ENCODE measurements around the gene SMIM5. TPM values are rescaled to one million over a fixed set of nuclear protein-coding genes. Genes with fewer than 3 reads are reported as not detected.

The SMIM5 gene
- total RNA-seq, 6 donors from 2014 or later: 1.9 to 7.3 (median 3.3) TPM

DNA sequence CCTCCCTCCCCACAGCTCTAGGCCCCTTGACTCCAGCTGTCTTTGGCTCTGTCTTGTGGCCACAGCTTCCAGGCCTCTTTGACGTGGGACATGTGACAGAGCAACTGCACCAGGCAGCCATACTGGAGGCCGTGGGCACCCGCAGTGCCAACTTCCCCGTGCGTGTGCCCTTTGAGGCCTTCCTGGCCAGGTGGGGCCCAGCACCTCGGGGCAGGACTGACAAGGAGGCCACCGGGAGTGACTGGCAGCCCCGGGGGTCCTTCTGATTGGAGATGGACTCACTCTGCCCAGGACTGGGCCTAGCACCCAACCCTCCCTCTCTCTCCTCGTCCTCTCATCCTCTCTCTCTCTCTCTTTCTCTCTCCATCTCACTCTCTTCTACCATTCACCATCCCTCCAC lies 30.1 kb upstream of the SMIM5 start:
- WGBS, 2 donors: 72 to 88% methylated on average over 8 to 9 of the region's 9 CpGs
- no peak overlapping the region for H3K4me3 ChIP-seq
- ATAC-seq (ENCODE audit: low FRiP score in 2 of 2) (no peak), DNase-seq (no peak)
- H3K36me3 ChIP-seq: peaks cover 0 to 11% (median 0%) of the 10 kb centered on the region in 4 donors
- no peak for TF ChIP-seq POLR2A (IDR thresholded peaks at IDR 0.05)
- TF ChIP-seq, protein P1, sequence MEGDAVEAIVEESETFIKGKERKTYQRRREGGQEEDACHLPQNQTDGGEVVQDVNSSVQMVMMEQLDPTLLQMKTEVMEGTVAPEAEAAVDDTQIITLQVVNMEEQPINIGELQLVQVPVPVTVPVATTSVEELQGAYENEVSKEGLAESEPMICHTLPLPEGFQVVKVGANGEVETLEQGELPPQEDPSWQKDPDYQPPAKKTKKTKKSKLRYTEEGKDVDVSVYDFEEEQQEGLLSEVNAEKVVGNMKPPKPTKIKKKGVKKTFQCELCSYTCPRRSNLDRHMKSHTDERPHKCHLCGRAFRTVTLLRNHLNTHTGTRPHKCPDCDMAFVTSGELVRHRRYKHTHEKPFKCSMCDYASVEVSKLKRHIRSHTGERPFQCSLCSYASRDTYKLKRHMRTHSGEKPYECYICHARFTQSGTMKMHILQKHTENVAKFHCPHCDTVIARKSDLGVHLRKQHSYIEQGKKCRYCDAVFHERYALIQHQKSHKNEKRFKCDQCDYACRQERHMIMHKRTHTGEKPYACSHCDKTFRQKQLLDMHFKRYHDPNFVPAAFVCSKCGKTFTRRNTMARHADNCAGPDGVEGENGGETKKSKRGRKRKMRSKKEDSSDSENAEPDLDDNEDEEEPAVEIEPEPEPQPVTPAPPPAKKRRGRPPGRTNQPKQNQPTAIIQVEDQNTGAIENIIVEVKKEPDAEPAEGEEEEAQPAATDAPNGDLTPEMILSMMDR (IDR thresholded peaks at IDR 0.05): no peak
- no peak for TF ChIP-seq EP300 (IDR thresholded peaks at IDR 0.05)
- TF ChIP-seq POLR2AphosphoS5 (IDR thresholded peaks at IDR 0.05): no peak
- no peaks in the 10 kb centered on the region for H3K9me3 ChIP-seq
- peaks cover 0 to 13% (median 0%) of the 10 kb centered on the region in 4 donors for H3K4me1 ChIP-seq
- H3K27me3 ChIP-seq: no peaks in the 10 kb centered on the region
- no peak overlapping the region for H3K27ac ChIP-seq

DNA sequence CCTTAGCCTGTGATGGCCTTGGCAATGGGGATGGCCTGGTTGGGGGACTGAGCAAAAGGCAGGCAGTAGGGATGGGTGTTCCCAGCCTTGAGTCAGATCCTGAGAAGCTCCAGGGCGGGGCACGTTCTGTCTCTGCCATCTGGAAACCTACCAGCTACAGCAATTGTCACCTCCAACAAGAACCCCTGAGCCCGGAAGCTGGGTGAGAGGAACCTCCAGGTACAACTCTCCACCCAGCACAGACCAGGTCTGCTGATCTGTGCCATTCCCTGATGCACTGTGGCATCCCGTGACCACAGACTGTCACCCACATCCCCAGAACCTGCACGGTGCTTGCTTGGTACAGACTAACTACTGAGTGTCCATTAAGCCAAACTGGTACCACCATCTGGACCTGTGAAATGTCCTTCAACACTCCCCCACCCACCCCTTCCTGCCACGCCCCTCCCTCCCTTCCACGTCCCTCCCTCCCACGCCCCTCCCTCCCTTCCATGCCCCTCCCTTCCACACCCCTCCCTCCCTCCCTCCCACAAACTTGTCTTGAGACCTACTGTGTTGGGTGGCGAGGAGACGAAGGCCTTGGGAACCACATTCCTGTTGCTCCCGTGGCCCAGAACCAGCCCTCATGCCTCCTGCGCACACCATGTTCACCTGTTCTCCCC lies 29.1 kb upstream of the SMIM5 start:
- Histone ChIP-seq H3K4me3 (no peak overlapping the region), H3K36me3 (peaks cover 0 to 11% (median 0%) of the 10 kb centered on the region in 4 donors), H3K9me3 (no peaks in the 10 kb centered on the region), H3K27me3 (no peaks in the 10 kb centered on the region), H3K4me1 (peaks cover 0 to 13% (median 0%) of the 10 kb centered on the region in 4 donors), H3K27ac (no peak overlapping the region)
- 56 to 89% methylated on average over 5 to 6 of the region's 12 CpGs for WGBS, 2 donors
- DNase-seq (no peak), ATAC-seq (ENCODE audit: low FRiP score in 2 of 2) (peak in 1 of 2 donors; percentile 28)
- TF ChIP-seq POLR2AphosphoS5 (IDR thresholded peaks at IDR 0.05) (no peak), POLR2A (IDR thresholded peaks at IDR 0.05) (no peak), EP300 (IDR thresholded peaks at IDR 0.05) (no peak)
- TF ChIP-seq, protein P1 (IDR thresholded peaks at IDR 0.05): no peak

DNA sequence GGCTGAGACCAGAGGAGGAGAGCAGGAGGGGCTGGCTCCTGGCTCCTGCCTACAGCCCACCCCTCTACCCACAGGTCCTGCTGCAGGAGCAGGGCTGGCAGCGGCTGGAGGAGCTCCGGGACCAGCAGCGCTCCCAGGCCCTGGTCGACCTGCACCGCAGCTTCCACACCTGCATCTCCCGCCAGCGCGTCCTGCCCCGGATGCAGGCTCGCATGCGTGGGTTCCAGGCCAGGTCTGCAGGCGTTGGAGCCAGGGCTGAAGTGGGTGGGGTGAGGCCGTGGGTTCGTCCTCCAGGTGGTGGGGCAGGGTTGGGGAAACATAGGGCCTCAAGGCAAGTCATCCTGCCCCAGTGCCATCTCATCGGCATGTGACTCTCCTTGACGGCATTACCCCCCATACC lies 27.4 kb upstream of the SMIM5 start:
- H3K4me1 ChIP-seq: peaks cover 0 to 13% (median 0%) of the 10 kb centered on the region in 4 donors

DNA sequence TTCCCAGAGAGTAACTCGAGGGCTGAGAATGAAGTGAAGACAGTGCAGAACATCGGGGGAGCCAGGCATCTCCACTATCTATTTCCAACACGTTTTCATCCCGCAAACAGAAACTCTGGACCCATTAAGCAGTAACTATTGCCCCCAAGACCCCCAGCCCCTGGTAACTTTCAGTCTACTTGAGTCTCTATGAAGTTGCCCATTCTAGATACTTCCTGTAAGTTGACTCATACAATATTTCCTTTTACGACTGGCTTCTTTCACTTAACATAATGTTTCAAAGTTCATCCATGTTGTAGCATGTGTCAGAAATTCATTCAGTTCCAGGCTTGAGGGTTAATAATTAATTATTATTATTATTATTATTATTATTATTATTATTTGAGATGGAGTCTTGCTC lies 26.1 kb upstream of the SMIM5 start:
- Histone ChIP-seq H3K4me3 (no peak overlapping the region), H3K9me3 (no peaks in the 10 kb centered on the region), H3K36me3 (peaks cover 0 to 31% (median 11%) of the 10 kb centered on the region in 4 donors), H3K4me1 (peaks cover 0 to 13% (median 0%) of the 10 kb centered on the region in 4 donors), H3K27ac (no peak overlapping the region), H3K27me3 (no peaks in the 10 kb centered on the region)
- DNase-seq (no peak), ATAC-seq (ENCODE audit: low FRiP score in 2 of 2) (no peak)
- 86 to 93% methylated on average over 5 of the region's 5 CpGs for WGBS, 2 donors
- TF ChIP-seq EP300 (IDR thresholded peaks at IDR 0.05) (no peak), POLR2A (IDR thresholded peaks at IDR 0.05) (no peak), POLR2AphosphoS5 (IDR thresholded peaks at IDR 0.05) (no peak)
- TF ChIP-seq, protein P1 (IDR thresholded peaks at IDR 0.05): no peak

More for the DNA sequence above, 27.4 kb upstream of the SMIM5 start:
- DNase-seq (peak in 1 of 2 donors; percentile 76), ATAC-seq (ENCODE audit: low FRiP score in 2 of 2) (no peak)
- TF ChIP-seq, protein P1 (IDR thresholded peaks at IDR 0.05): no peak
- TF ChIP-seq POLR2AphosphoS5 (IDR thresholded peaks at IDR 0.05) (no peak), POLR2A (IDR thresholded peaks at IDR 0.05) (no peak), EP300 (IDR thresholded peaks at IDR 0.05) (no peak)
- H3K27me3 ChIP-seq: no peaks in the 10 kb centered on the region
- H3K4me3 ChIP-seq: no peak overlapping the region
- H3K36me3 ChIP-seq: peaks cover 0 to 23% (median 8%) of the 10 kb centered on the region in 4 donors
- 84 to 91% methylated on average over 13 to 16 of the region's 16 CpGs for WGBS, 2 donors
- no peaks in the 10 kb centered on the region for H3K9me3 ChIP-seq
- H3K27ac ChIP-seq: no peak overlapping the region
